A673 (cell line): ENCODE measurements around the gene THBD. TPM values are rescaled to one million over a fixed set of nuclear protein-coding genes. Genes with fewer than 3 reads are reported as not detected.

Source experiments
- BruUV-seq: library from RNA; stranded (reverse); fragments of 400-500 nt; replicated peaks from 2 replicates; lab custom pipeline; 2021; lab: Mats Ljungman, UMichigan
- CTCF ChIA-PET: fragments of 300-600 bp; sonication (Branson Sonifier 250); formaldehyde crosslinking; loops from one replicate; lab custom pipeline; 2022; ENCODE audit warnings: antibody characterized with exemption; lab: Charles Lee
- POLR2A ChIA-PET: fragments of 300-600 bp; sonication (Branson Sonifier 250); formaldehyde crosslinking; loops from one replicate; lab custom pipeline; 2022; ENCODE audit warnings: antibody characterized with exemption; ENCODE audit not compliant: low non-redundant PET; lab: Charles Lee
- DNase-seq: peaks from one replicate; pipeline ENCODE4 v3.0.0-alpha.2; 2015; ENCODE audit warnings: low spot score
- H3K27ac ChIP-seq: fragments of 200-600 bp; sonication (generic); 2 replicates; pipeline ENCODE4 v1.5.1; 2016; ENCODE audit warnings: mixed run types, low read depth, mild to moderate bottlenecking, mixed read lengths, antibody characterized with exemption, low read length; ENCODE audit not compliant: poor library complexity, severe bottlenecking
- H3K27me3 ChIP-seq: fragments of 200-600 bp; sonication (generic); replicated peaks from 2 replicates; pipeline ENCODE4 v1.6.1; 2017; ENCODE audit warnings: mixed run types, low read depth, mild to moderate bottlenecking, mixed read lengths, antibody characterized with exemption, low read length; ENCODE audit not compliant: insufficient read depth, poor library complexity
- H3K36me3 ChIP-seq: fragments of 200-600 bp; sonication (generic); 2 replicates; pipeline ENCODE4 v1.6.1; 2016; ENCODE audit warnings: mixed run types, mild to moderate bottlenecking, mixed read lengths, antibody characterized with exemption, low read length; ENCODE audit not compliant: insufficient read depth, poor library complexity, severe bottlenecking
- H3K4me1 ChIP-seq: fragments of 200-600 bp; sonication (generic); 2 replicates; pipeline ENCODE4 v1.6.1; 2017; ENCODE audit warnings: mixed run types, mild to moderate bottlenecking, mixed read lengths, antibody characterized with exemption, low read length; ENCODE audit not compliant: insufficient read depth, poor library complexity, severe bottlenecking
- H3K4me3 ChIP-seq: fragments of 200-600 bp; sonication (generic); 2 replicates; pipeline ENCODE4 v1.5.1; 2016; ENCODE audit warnings: low read depth, mixed run types, mild to moderate bottlenecking, mixed read lengths, low read length; ENCODE audit not compliant: poor library complexity, severe bottlenecking
- H3K9me3 ChIP-seq: fragments of 200-600 bp; sonication (generic); 2 replicates; pipeline ENCODE4 v1.6.1; 2016; ENCODE audit warnings: mixed run types, low read depth, mild to moderate bottlenecking, mixed read lengths, antibody characterized with exemption, low read length; ENCODE audit not compliant: poor library complexity, severe bottlenecking
- CTCF ChIP-seq: fragments of 300-800, 200-600 bp; sonication (generic); conservative IDR thresholded peaks from 2 replicates; pipeline ENCODE4 v1.5.1; 2017; ENCODE audit warnings: low read depth, mild to moderate bottlenecking, antibody characterized with exemption, low read length, moderate library complexity, mixed read lengths
- EZH2 ChIP-seq: fragments of 200-600 bp; sonication (generic); IDR thresholded peaks from 2 replicates; pipeline ENCODE4 v1.6.1; 2017; ENCODE audit warnings: borderline replicate concordance, low read depth, mild to moderate bottlenecking, mixed read lengths, antibody characterized with exemption, low read length; ENCODE audit not compliant: poor library complexity, severe bottlenecking
- intact Hi-C: fragments of 100-400 bp; cut with micrococcal nuclease; formaldehyde crosslinking; loops from one replicate; pipeline ENCODE4 v1.10.0; 2022; ENCODE audit not compliant: unreplicated experiment
- total RNA-seq: library from RNA; stranded (reverse); gene quantifications from 2 replicates; pipeline ENCODE4 v1.2.3, GENCODE V29; 2021

The THBD gene
- total RNA-seq, 1 experiment from 2014 or later: not detected

- ChIA-PET CTCF (no interaction called here), POLR2A (no interaction called here)
- BruUV-seq: no TSS peak
- Histone ChIP-seq H3K4me1 (no peaks in the 10 kb centered on the region), H3K36me3 (no peaks in the 10 kb centered on the region), H3K27ac (no peak overlapping the region), H3K27me3 (peaks cover 40% of the 10 kb centered on the region), H3K4me3 (no peak overlapping the region), H3K9me3 (no peaks in the 10 kb centered on the region)
- no peak for DNase-seq
- intact Hi-C loops: no loop called here
- no peak for TF ChIP-seq EZH2
- no peak for TF ChIP-seq CTCF
Measured at GRCh38 chr20:23096986-23097520, 47.6 kb upstream of the THBD start.

DNA sequence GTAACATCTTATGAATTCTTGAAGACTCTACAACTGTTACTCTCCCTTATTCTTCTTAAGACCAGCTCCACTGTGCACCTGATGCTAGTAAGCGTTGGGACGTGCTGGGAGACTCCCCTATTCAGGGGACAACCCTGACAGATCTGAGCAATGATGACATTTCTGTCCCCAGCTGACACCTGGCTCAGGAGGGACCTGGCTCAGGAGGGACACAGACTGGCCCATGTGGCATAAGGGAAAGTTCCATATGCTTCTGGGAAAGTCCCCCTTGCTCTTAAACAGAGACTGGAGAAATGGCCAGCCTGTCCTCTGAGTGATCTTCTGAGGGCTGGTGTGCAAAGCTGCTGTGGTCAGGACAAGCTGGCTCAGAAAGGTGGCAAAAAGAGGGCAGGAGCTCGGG lies 46.6 kb upstream of the THBD start:
- ChIA-PET CTCF (no interaction called here), POLR2A (no interaction called here)
- Histone ChIP-seq H3K36me3 (no peaks in the 10 kb centered on the region), H3K9me3 (no peaks in the 10 kb centered on the region), H3K4me1 (no peaks in the 10 kb centered on the region), H3K27me3 (peaks cover 49% of the 10 kb centered on the region), H3K4me3 (no peak overlapping the region), H3K27ac (no peak overlapping the region)
- BruUV-seq: no TSS peak
- intact Hi-C loops: no loop called here
- TF ChIP-seq CTCF (no peak), EZH2 (no peak)
- DNase-seq: no peak

DNA sequence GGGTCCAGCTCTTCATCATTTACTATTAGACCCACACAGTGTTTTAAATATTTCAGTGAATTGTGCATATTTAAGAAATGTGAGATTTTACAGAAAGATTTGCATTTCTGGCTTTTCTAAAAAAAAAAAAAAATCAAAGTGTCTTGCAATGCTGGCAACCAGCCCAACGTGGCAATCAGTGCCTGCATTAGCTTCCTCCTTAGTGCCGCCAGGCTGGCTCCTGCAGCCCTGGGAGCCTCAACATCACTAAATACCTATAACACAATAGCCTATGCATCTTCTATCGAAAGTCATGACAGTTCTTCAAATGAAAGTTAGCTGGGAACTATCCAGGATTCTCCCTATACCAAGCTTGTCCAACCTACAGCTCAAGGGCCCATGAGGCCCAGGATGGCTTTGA lies 46.0 kb upstream of the THBD start:
- intact Hi-C loops: no loop called here
- peaks cover 53% of the 10 kb centered on the region for H3K27me3 ChIP-seq
- BruUV-seq: no TSS peak
- no peaks in the 10 kb centered on the region for H3K36me3 ChIP-seq
- TF ChIP-seq CTCF: no peak
- TF ChIP-seq EZH2: no peak
- DNase-seq: no peak
- no peak overlapping the region for H3K4me3 ChIP-seq
- H3K4me1 ChIP-seq: no peaks in the 10 kb centered on the region
- no peaks in the 10 kb centered on the region for H3K9me3 ChIP-seq
- ChIA-PET CTCF (no interaction called here), POLR2A (no interaction called here)
- H3K27ac ChIP-seq: no peak overlapping the region
